Activated CD8-positive, alpha-beta memory T cell treated with anti-CD3 and anti-CD28 coated beads, Interleukin-2, amount 50 U/mL, for 4 hours (primary cell): Measurements from ENCODE around the gene OSBPL7.

Experiments
- DNase-seq: peaks from one replicate; pipeline ENCODE4 v3.0.0-alpha.2; 2020

The OSBPL7 gene

GRCh38 chr17:47846716-47847340, 25.2 kb upstream of the OSBPL7 start:
- no peak for DNase-seq

DNA sequence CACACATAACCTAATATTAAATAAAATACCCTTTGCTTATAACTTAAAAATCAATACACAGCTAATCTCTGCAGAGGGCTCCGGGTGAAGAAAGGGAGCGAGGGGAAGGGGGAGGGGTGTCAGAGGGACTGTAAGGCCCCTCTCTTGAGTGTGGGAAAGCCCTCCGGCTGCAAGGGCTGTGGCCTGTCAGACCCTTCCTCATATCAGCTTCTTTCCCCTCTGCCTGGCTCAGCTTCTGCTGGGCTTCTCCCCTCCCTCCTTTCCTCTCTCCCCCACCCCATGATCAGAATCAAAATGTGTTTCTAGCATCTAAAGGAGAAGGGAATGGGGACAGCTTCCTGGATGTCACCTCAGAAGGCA, 24.1 kb upstream of the OSBPL7 start:
- DNase-seq = no peak

DNA sequence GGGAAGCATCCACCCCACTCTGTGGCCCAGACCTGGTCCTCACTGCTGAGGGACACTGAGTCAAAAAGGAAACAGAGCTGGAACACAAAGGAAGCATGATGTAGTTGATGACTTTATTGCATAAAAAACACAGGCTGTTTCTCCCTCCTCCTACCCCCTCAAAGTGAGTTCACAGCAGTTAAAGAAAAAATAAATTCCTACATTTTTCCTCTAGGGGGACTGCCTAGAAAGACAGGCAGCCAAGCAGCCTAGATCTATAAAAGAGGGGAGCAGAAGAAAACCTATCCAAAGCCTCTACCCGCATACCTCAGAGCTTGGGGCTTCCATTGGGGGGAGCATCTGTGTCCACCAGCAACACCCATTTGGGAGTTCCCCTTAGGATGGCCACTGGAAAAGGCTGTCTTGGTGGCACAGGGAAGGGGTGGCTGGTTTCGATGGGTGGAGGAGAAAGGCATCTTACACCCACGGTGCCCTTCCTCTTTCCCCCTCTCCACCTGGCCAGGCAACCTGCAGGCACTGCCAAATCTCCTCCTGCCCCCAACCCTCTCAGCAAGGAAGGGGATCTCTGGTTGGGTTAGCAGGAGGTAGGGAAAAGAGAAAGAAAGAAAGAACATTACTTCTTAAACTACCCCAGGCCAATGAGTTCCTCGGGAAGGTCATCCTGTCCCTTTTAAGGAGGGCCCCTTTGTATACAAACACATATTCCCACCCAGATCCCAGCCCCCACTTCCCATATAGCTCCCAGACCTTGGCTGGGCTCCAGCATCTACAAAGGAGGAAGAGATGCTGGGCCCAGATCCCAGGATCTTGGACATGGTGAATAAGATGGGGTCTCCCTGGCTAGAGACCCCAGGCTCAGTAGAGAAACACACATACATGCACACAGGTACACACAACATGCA, 23.5 kb upstream of the OSBPL7 start:
- DNase-seq = no peak

DNA sequence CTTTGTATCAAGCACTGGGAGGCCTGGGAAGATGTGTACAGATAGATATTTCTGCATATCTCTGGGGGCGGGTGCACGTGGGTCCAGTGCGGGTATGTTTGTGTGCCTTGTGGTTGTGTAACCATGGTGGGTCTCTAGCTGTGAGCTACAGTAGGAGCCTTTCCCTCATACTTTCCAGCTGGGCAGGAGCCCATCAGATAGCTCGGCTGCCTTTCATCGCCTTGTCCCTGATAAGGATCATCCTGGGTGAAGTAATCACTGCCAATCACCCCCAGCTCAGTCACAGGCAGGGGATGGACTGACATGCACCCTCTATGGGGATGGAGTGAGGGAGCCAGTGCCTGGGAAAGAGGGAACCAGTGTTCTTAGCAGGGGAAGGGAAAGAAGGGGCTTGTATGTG, 22.6 kb upstream of the OSBPL7 start:
- DNase-seq = no peak

DNA sequence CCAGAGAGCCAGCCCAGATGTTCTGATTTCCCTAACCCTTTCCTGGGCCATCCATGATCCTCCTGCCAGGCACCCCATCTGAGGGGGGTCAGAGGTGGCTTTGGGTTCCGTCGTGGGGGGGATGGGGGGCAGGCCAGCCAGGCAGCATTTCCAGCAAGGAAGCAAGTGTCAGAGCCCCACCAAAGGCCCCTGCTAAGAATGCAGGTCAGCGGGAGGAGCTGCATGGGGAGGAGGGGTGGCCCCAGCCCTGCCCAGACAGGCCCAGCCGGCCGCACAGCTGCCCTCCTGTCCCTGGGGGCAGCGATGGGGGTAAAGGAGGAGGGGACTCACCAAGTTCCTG, 21.8 kb upstream of the OSBPL7 start:
- DNase-seq = no peak

DNA sequence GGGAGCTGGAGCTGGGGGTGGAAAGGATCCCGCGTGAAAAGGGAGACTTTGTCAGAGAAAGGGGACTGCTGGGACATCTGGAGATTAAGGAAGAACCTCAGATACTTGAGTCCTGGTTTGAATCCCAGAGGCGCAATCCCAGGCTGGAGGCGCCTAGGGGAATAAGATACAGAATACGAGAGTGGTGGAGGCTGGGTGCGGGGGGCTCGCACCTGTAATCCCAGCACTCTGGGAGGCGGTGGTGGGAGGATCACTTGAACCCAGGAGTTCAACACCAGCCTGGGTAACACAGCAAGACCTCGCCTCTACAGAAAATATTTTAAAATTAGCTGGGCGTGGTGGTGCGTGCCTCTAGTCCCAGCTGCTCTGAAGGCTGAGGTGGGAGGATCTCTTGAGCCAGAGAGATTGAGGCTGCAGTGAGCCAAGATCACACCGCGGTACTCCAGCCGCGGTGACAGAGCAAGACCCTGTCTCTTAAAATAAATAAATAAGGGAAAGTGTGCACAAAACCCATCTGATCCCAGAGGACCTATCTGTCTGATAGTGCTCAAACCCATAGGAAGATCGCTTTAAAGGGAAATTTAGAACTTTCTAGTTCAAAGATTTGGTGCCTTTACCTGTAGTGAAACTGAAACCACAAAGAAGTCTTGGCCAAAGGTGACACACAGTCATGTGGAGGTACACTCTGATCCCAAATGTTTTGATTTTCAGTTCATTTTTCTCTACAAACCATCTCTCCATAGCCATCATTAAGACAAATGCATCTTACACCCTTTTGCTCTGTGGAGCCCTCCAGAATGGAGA, 20.1 kb upstream of the OSBPL7 start:
- no peak for DNase-seq

DNA sequence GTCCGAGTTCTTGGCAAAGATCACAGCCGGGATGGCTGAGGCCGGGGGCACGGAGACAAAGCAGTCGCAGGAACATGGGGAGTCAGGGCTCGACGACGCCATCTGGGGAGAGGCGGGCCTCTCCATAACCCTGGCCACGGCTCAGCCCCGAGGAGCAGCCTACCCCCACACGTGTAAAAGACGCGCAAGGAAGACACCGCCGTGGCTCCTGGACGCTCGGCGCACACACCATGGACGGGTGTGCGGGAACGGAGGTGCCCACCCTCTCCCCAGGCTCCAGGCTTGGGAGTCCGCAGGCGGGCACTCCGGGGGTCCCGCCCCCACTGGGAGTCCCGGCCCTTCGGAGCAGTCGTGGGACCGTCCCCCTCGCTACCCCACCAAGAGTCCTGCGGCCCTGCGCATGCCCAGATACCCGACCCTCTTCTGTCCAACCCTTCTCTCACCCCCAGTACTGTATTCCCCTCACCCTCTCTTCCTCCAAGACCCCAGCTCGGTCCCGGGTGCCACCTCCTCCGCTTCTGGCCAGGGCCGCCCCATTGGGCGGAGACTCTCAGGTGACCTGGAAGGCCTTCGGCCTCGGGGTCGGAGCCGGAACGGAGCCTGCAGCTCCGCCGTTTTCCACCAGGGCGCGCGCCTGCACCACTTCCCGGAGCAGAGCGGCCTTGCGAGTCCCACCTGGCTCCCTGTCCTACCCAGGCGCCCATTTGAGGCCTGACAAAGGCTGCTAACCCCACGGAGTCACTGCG, 19.3 kb upstream of the OSBPL7 start, which contains the start of gene SCRN2:
Gene SCRN2 (minus strand): TSS at position 532 of the 746 bp plus-strand sequence. CDS start 430 bp downstream, at position 102.
- peak; percentile 87 for DNase-seq

GRCh38 chr17:47840001-47840741, 18.6 kb upstream of the OSBPL7 start:
- DNase-seq = no peak

DNA sequence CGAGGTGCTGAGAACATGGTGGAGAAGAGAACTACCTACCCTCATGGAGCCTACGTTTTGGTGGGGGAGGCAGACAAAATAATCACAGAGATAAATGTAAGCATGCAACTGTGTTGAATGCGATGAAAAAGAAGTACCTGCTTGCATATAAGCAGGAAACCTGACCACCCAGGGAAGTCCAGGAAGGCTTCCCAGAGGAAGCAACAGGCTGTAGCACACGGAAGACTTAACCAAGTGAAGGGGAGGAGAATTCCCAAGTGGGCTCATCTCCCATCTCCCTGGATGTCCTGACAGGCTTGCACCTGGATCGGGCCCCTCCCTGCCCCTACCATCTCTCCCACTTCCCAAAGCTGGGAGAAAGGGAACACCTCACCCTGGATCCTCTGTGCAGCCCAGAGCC, 17.5 kb upstream of the OSBPL7 start:
- DNase-seq = no peak

- DNase-seq = no peak
Measured at GRCh38 chr17:47838636-47839035, 17.0 kb upstream of the OSBPL7 start.

GRCh38 chr17:47837401-47838039, 15.9 kb upstream of the OSBPL7 start:
- DNase-seq = no peak

- DNase-seq = no peak
Measured at GRCh38 chr17:47836601-47837000, 15.0 kb upstream of the OSBPL7 start.

DNA sequence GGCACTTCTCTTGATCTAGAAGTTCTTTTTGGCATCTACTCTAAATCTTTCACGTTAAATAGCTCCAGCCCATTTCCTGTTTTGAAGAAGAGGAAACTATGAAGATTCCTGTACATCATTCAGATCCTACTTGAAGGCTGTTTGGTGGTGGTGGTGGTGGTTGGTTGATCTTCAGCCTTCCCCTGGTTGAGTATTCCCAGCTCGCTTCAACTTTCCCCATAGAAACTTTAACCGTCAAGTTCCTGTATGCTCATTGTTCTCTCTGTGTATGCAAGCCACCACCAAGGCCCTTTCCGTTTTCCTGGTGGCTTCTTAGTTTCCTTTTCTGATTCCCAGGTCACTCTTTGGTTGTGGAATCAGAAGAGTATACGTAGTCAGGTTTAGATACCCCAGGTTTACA, 13.2 kb upstream of the OSBPL7 start:
- DNase-seq = no peak

DNA sequence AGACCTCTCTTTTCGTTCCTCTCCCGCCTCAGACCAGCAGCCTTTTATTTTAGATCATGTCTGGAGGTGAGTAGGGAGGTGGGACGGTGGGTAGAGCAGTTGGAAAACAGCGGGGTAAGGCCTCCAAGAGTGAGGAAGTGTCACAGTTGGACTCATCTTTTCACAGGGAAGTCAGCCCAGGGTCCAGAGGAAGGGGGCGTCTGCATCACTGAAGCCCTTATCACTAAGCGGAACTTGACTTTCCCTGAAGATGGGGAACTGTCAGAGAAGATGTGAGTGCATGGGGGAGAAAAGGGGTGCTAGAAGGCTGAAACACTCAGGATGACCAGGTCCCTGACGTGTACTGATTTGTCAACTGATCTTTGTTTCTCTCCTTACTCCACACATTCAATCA, 10.3 kb upstream of the OSBPL7 start:
- no peak for DNase-seq

GRCh38 chr17:47831003-47831933, 9.7 kb upstream of the OSBPL7 start, which contains the start of the genes LRRC46 and MRPL10:
LRRC46 (plus strand) TSS chr17:47831670; CDS start chr17:47831990, 320 bp downstream.
MRPL10 (minus strand) TSS chr17:47831541; CDS start chr17:47831511, 30 bp downstream.
- peak; percentile 91 for DNase-seq

- no peak for DNase-seq
Measured at GRCh38 chr17:47830396-47831002, 8.9 kb upstream of the OSBPL7 start.

GRCh38 chr17:47829870-47830269, 8.3 kb upstream of the OSBPL7 start:
- peak; percentile 32 for DNase-seq

- DNase-seq = no peak
Measured at GRCh38 chr17:47823519-47823918, 1.9 kb upstream of the OSBPL7 start.

GRCh38 chr17:47822785-47823184, 1.2 kb upstream of the OSBPL7 start:
- DNase-seq = no peak

DNA sequence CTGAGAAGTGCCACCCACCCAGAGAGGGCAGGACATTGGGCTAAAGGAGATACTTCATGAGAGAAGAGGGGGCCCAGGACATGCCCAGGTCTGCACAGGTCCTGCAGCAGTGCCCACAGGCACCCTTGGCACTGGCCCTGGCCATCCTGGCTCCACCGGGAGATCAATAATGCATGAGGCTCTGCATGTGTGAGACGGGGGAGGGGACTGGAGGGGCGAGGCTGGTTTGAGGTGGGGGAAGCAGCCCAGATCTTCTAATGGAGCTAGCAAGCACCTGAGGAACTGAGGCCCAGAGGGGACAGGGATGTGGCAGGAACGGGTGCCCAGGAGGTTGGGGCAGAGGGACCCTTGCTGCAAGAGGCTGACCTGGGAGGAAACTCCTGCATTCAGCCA, 567 bp downstream of the OSBPL7 start:
- no peak for DNase-seq
